ENCODE results near the gene RNU1-3.
A peak's percentile ranks its signal among the peaks of the same experiment; 100 is the strongest.
"Not testable (repeated sequence)": the region's sequence is repeated elsewhere in the genome, so short reads cannot be mapped to it uniquely, and the experiment has no call there.

The RNU1-3 gene

GRCh38 chr1:16651560-16651959, 15.2 kb downstream of the RNU1-3 start:
- FAIRE-seq = peak; percentile 30

- FAIRE-seq = not testable (repeated sequence)
Measured at GRCh38 chr1:16649960-16650359, 16.8 kb downstream of the RNU1-3 start.

GRCh38 chr1:16649390-16649789, 17.4 kb downstream of the RNU1-3 start:
- FAIRE-seq = not testable (repeated sequence)

GRCh38 chr1:16648756-16649155, 18.0 kb downstream of the RNU1-3 start:
- not testable (repeated sequence) for FAIRE-seq

- not testable (repeated sequence) for FAIRE-seq
Measured at GRCh38 chr1:16648250-16648649, 18.5 kb downstream of the RNU1-3 start.

- FAIRE-seq = not testable (repeated sequence)
Measured at GRCh38 chr1:16647179-16648176, 19.3 kb downstream of the RNU1-3 start.

GRCh38 chr1:16646716-16647115, 20.0 kb downstream of the RNU1-3 start:
- not testable (repeated sequence) for FAIRE-seq

- FAIRE-seq = not testable (repeated sequence)
Measured at GRCh38 chr1:16646061-16646664, 20.6 kb downstream of the RNU1-3 start.

- FAIRE-seq = not testable (repeated sequence)
Measured at GRCh38 chr1:16645271-16646060, 21.3 kb downstream of the RNU1-3 start.

GRCh38 chr1:16644482-16645270, 22.1 kb downstream of the RNU1-3 start:
- not testable (repeated sequence) for FAIRE-seq

- FAIRE-seq = no peak
Measured at GRCh38 chr1:16644193-16644481, 22.6 kb downstream of the RNU1-3 start.

- not testable (repeated sequence) for FAIRE-seq
Measured at GRCh38 chr1:16643476-16644192, 23.1 kb downstream of the RNU1-3 start.

GRCh38 chr1:16643001-16643411, 23.7 kb downstream of the RNU1-3 start:
- FAIRE-seq = not testable (repeated sequence)

GRCh38 chr1:16642025-16642966, 24.5 kb downstream of the RNU1-3 start:
- FAIRE-seq = not testable (repeated sequence)

- FAIRE-seq = not testable (repeated sequence)
Measured at GRCh38 chr1:16641159-16641975, 25.4 kb downstream of the RNU1-3 start.

GRCh38 chr1:16639091-16640031, 27.4 kb downstream of the RNU1-3 start:
- FAIRE-seq = not testable (repeated sequence)

GRCh38 chr1:16637941-16638778, 28.6 kb downstream of the RNU1-3 start:
- not testable (repeated sequence) for FAIRE-seq

Measured in G401.6 (cell line).